ENCODE measurements around the gene KAZN. TPM values are rescaled to one million over a fixed set of nuclear protein-coding genes. Genes with fewer than 3 reads are reported as not detected.

KAZN gene
- polyA plus RNA-seq, 1 experiment = 5.5 TPM

GRCh38 chr1:14946684-14947238 is 348.3 kb downstream of the KAZN start:
- Histone ChIP-seq H3K27me3 (ENCODE audit: control insufficient read depth, insufficient read depth, low read length) (no peaks in the 10 kb centered on the region), H3K36me3 (ENCODE audit: control insufficient read depth, insufficient read depth, low read length) (no peaks in the 10 kb centered on the region; the same call in 1 of the 2 replicates), H3K4me3 (ENCODE audit: low read depth, low read length) (peak overlapping the region; percentile 25; the same call in 1 of the 2 replicates)
- no peak for TF ChIP-seq CTCF (IDR thresholded peaks at IDR 0.05; ENCODE audit: insufficient read depth, low read depth, low read length)
- CTCF ChIA-PET = interaction anchor here (2.0 to 2.1 kb wide), 2 partner anchors 16 to 81 kb away, joined by 5 to 8 read pairs; no protein-coding TSS in a partner anchor
- no peak for DNase-seq (ENCODE audit: low read depth)
- POLR2A ChIA-PET = interaction anchor here (0.7 kb wide), 1 partner anchor 18 kb away, joined by 4 read pairs; no protein-coding TSS in a partner anchor

- Histone ChIP-seq H3K27me3 (ENCODE audit: control insufficient read depth, insufficient read depth, low read length) (no peaks in the 10 kb centered on the region), H3K36me3 (ENCODE audit: control insufficient read depth, insufficient read depth, low read length) (no peaks in the 10 kb centered on the region; the same call in 1 of the 2 replicates), H3K4me3 (ENCODE audit: low read depth, low read length) (no peak overlapping the region)
- no peak for DNase-seq (ENCODE audit: low read depth)
- CTCF ChIA-PET = interaction anchor here (2.0 kb wide), 1 partner anchor 80 kb away, joined by 8 read pairs; no protein-coding TSS in a partner anchor
- TF ChIP-seq CTCF (IDR thresholded peaks at IDR 0.05; ENCODE audit: insufficient read depth, low read depth, low read length) = no peak
- POLR2A ChIA-PET = no interaction called here
Measured at GRCh38 chr1:14947421-14947820, 348.9 kb downstream of the KAZN start.

GRCh38 chr1:14948112-14948652 is 349.7 kb downstream of the KAZN start:
- no peak for DNase-seq (ENCODE audit: low read depth)
- TF ChIP-seq CTCF (IDR thresholded peaks at IDR 0.05; ENCODE audit: insufficient read depth, low read depth, low read length) = no peak
- Histone ChIP-seq H3K4me3 (ENCODE audit: low read depth, low read length) (no peak overlapping the region), H3K36me3 (ENCODE audit: control insufficient read depth, insufficient read depth, low read length) (no peaks in the 10 kb centered on the region; the same call in 1 of the 2 replicates), H3K27me3 (ENCODE audit: control insufficient read depth, insufficient read depth, low read length) (no peaks in the 10 kb centered on the region)
- ChIA-PET CTCF (interaction anchor here (0.7 to 2.0 kb wide), 2 partner anchors 75 to 80 kb away, joined by 6 to 8 read pairs; no protein-coding TSS in a partner anchor), POLR2A (no interaction called here)

GRCh38 chr1:14949270-14949835 is 350.9 kb downstream of the KAZN start:
- Histone ChIP-seq H3K4me3 (ENCODE audit: low read depth, low read length) (no peak overlapping the region), H3K27me3 (ENCODE audit: control insufficient read depth, insufficient read depth, low read length) (no peaks in the 10 kb centered on the region), H3K36me3 (ENCODE audit: control insufficient read depth, insufficient read depth, low read length) (no peaks in the 10 kb centered on the region; the same call in 1 of the 2 replicates)
- ChIA-PET POLR2A (no interaction called here), CTCF (interaction anchor here (0.7 kb wide), 1 partner anchor 74 kb away, joined by 6 read pairs; no protein-coding TSS in a partner anchor)
- no peak for DNase-seq (ENCODE audit: low read depth)
- no peak for TF ChIP-seq CTCF (IDR thresholded peaks at IDR 0.05; ENCODE audit: insufficient read depth, low read depth, low read length)

All from BJ (cell line).